Measurements from ENCODE around the gene IPCEF1. TPM values are rescaled to one million over a fixed set of nuclear protein-coding genes. Genes with fewer than 3 reads are reported as not detected.
A peak's percentile ranks its signal among the peaks of the same experiment; 100 is the strongest.
"Not testable (repeated sequence)": the region's sequence is repeated elsewhere in the genome, so short reads cannot be mapped to it uniquely, and the experiment has no call there.

IPCEF1 gene
- total RNA-seq, 2 experiments from 2014 or later = 17.3 to 18.8 TPM

DNA sequence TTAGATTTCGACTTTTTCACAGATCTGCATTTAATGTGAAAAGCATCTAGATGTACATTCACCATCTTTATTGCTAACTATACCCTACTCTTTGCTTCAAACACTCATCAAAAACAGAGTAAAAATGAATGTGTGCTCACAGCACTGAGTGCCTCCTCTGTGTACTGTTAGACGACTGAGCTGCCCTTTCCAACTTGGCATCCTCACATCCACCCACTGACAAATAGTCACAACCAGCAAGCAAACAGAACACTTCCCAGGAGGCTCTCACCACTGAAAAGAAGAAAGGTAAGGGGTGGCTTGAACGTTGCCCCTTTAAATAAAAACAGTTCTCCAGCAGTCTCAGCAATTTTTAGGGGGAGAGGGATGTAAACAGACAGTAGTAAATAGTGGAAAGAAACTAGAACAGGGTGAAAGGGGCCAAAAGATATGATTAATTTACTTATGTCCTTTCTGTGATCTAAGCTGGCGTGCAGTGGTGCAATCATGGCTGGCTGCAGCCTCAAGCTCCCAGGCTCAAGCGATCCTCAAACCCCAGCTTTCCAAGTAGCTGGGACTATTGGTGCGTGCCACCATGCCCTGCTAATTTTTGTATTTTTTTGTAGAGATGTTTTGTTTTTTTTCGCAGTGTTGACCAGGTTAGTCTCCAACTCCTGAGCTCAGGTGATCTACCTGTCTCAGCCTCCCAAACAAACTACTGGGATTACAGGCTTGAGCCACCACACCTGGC lies 48.7 kb downstream of the IPCEF1 start:
- Mint-ChIP-seq H3K27me3 (peaks cover 35% of the 10 kb centered on the region), H3K4me1 (peaks cover under 1% of the 10 kb centered on the region), H3K27ac (no peak overlapping the region), H3K36me3 (no peaks in the 10 kb centered on the region), H3K4me3 (no peak overlapping the region), H3K9me3 (ENCODE audit: low read depth) (no peaks in the 10 kb centered on the region)
- ATAC-seq = no peak
- CTCF ChIA-PET = interaction anchor here (0.6 kb wide), 1 partner anchor 368 kb away, joined by 3 read pairs; no protein-coding TSS in a partner anchor
- no peak for DNase-seq

DNA sequence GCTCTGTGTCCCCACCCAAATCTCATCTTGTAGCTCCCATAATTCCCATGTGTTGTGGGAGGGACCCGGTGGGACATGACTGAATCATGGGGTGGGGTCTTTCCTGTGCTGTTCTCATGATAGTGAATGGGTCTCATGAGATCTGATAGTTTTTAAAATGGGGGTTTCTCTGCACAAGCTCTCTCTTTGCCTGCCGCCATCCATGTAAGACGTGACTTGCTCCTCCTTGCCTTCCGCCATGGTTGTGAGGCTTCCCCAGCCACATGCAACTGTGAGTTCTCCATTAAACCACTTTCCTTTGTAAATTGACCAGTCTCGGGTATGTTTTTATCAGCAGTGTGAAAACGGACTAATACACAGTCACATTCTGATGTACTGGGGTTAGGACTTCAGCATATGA lies 49.5 kb downstream of the IPCEF1 start:
- H3K27me3 Mint-ChIP-seq = peaks cover 35% of the 10 kb centered on the region
- H3K36me3 Mint-ChIP-seq; CTCF ChIA-PET; H3K4me1 Mint-ChIP-seq; H3K4me3 Mint-ChIP-seq; H3K9me3 Mint-ChIP-seq (ENCODE audit: low read depth); ATAC-seq; H3K27ac Mint-ChIP-seq; DNase-seq: not testable (repeated sequence)

DNA sequence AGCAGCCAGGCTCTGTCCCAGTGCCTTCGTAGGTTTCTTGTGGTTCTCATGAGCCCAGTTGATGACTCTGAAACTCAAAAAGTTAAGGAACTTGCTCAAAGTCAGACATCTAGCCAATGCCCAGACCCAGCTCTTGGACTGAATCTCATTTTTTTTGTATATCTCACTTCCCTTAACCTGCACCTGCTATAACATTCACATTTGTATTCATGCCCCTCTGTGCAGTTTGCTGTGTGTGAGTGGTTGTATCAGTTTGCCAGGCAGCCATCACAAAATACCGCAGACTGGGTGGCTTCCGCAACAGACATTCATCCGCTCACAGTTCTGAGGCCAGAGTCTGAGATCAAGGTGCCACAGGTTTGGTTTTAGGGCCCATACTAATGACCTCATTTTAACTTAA lies 49.9 kb downstream of the IPCEF1 start:
- Mint-ChIP-seq H3K27me3 (peaks cover 35% of the 10 kb centered on the region), H3K36me3 (no peaks in the 10 kb centered on the region), H3K9me3 (ENCODE audit: low read depth) (no peaks in the 10 kb centered on the region), H3K4me1 (peaks cover 11% of the 10 kb centered on the region), H3K4me3 (no peak overlapping the region), H3K27ac (no peak overlapping the region)
- CTCF ChIA-PET = no interaction called here
- no peak for DNase-seq
- no peak for ATAC-seq

DNA sequence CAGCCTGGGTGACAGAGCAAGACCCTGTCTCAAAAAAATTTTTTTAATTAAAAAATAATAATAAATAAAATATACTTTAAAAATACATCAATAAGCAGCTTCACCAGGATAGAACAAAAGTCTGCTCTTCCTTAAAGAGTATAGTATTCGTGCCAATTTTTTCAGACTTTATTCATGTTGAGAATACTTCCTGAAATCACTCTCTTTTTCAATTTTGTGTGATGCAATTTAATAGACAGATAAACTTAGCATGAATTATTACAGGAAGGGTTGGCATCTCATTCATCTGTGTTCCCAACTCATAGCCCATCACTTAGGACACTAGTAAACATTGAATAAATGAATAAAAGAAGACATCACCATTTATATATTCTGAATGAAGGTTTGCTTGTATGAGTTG lies 52.4 kb downstream of the IPCEF1 start:
- DNase-seq (no peak), ATAC-seq (no peak)
- no peaks in the 10 kb centered on the region for H3K36me3 Mint-ChIP-seq
- peaks cover 17% of the 10 kb centered on the region for H3K4me1 Mint-ChIP-seq
- CTCF ChIA-PET = no interaction called here
- no peak overlapping the region for H3K27ac Mint-ChIP-seq
- no peaks in the 10 kb centered on the region for H3K9me3 Mint-ChIP-seq (ENCODE audit: low read depth)
- H3K27me3 Mint-ChIP-seq = peaks cover 39% of the 10 kb centered on the region
- H3K4me3 Mint-ChIP-seq = no peak overlapping the region

DNA sequence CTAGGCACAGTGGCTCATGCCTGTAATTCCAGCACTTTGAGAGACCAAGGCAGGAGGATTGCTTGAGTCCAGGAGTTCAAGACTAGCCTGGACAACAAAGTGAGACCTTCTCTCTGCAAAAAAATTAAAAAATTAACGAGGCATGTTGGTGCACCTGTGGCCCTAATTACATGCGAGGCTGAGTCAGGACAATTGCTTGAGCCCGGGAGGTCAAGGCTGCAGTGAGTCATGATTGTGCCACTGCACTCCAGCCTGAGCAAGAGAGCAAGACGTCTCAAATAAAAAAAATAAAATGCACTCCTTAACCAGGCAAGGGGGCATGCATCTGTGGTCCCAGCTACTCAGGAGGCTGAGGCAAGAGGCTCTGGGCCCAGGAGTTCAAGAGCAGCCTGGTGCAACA lies 53.0 kb downstream of the IPCEF1 start:
- H3K4me1 Mint-ChIP-seq = peaks cover 17% of the 10 kb centered on the region
- H3K9me3 Mint-ChIP-seq (ENCODE audit: low read depth); DNase-seq; H3K27ac Mint-ChIP-seq; ATAC-seq; H3K4me3 Mint-ChIP-seq; CTCF ChIA-PET; H3K36me3 Mint-ChIP-seq: not testable (repeated sequence)
- peaks cover 37% of the 10 kb centered on the region for H3K27me3 Mint-ChIP-seq

DNA sequence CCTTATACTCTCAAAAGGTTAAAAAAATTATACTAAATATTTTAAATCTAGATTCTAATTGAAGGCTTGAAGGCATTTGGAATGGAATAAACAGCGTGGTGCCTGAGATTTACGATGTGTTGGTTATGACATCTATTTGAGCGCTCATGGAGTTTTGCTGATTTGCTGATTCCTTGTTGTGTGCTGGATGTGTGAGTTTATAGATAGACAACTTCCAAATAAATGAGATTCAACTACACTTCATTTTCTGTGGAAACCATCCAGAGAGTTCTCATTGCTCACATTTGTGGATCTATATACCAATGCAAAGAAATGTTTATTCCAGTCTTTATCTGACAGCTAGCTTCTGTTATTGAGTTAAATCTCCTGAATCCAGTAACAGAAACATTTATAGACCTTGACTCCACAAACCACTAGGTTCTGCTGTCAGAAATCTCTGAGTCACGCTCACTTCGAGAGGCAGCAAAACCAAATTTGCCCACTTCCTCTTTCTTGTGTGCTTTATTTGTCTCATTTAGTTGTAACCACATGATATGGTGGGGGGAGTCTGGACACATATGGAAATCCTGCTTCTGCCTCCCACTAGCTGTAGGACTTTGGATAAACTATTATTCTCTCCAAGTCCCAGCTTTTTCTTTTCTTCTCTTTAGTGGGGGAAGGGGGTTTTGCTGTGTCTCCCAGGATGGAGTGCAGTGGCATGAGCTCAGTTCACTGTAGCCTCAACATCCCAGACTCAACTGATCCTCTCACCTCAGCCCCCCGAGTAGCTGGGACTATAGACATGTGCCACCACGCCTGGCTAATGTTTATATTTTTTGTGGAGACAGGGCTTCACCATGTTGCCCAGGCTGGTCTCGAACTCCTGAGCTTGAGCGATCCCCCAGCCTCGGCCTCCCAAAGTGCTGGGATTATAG lies 54.5 kb downstream of the IPCEF1 start:
- DNase-seq (peak; percentile 70), ATAC-seq (peak; percentile 90)
- CTCF ChIA-PET = interaction anchor here (0.5 to 1.2 kb wide), 2 partner anchors 145 to 568 kb away, joined by 3 to 4 read pairs; no protein-coding TSS in a partner anchor
- no peak overlapping the region for H3K4me3 Mint-ChIP-seq
- no peaks in the 10 kb centered on the region for H3K9me3 Mint-ChIP-seq (ENCODE audit: low read depth)
- peaks cover 30% of the 10 kb centered on the region for H3K4me1 Mint-ChIP-seq
- no peaks in the 10 kb centered on the region for H3K36me3 Mint-ChIP-seq
- peaks cover 28% of the 10 kb centered on the region for H3K27me3 Mint-ChIP-seq
- H3K27ac Mint-ChIP-seq = peak overlapping the region; percentile 15

DNA sequence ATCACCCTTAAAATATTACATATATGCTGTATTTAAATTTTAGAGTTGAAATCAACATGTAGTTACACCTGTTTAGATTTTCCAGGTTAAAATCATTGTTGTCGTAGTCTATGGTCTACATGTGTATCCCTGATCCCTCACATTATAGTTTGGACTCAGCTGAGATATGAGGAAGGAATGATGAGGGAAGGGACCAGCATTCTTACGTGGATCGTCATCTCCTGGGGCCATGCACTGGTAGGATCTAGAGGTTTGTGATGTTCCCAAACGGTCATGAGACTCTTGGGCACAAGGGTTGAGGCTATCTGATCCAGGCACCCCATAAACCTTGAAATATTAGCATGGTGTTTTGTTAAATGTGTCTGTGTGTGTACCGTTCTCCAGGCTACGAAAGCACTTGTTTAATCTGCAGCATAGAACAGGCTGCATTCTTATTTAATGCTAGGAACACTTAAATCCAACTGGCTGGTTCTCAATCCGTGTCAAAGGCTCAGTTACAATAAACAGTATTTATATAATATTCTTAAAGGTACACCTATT lies 55.4 kb downstream of the IPCEF1 start:
- CTCF ChIA-PET = interaction anchor here (1.3 kb wide), 1 partner anchor 143 kb away, joined by 3 read pairs; no protein-coding TSS in a partner anchor

DNA sequence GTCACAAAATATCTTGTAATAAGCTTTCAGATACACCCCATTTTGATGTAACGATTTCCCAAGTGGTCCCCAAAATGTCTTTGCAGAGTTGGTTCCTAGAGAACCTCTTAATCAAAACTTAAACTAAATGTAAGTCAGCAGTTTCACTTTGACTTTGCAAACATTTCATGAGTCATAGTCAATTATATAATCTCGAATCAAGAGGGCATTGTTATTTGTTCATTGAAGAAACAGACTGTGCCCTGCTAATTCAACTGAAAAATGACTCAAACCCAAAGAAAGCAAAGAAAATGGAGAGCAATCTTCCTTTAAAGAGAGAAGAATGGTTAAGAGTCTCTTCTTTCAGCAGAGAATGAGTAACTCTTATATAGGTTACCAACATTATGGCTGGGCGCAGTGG lies 58.3 kb downstream of the IPCEF1 start:
- peak overlapping the region; percentile 4 for H3K27ac Mint-ChIP-seq
- no peak overlapping the region for H3K4me3 Mint-ChIP-seq
- no peaks in the 10 kb centered on the region for H3K36me3 Mint-ChIP-seq
- ATAC-seq = no peak
- no peaks in the 10 kb centered on the region for H3K9me3 Mint-ChIP-seq (ENCODE audit: low read depth)
- H3K4me1 Mint-ChIP-seq = peaks cover 30% of the 10 kb centered on the region
- H3K27me3 Mint-ChIP-seq = peaks cover 24% of the 10 kb centered on the region
- DNase-seq = no peak
- CTCF ChIA-PET = interaction anchor here (0.7 kb wide), 1 partner anchor 21 kb away, joined by 3 read pairs; no protein-coding TSS in a partner anchor

More for the DNA sequence above, 55.4 kb downstream of the IPCEF1 start:
- DNase-seq (no peak), ATAC-seq (no peak)
- H3K4me1 Mint-ChIP-seq = peaks cover 30% of the 10 kb centered on the region
- no peak overlapping the region for H3K27ac Mint-ChIP-seq
- H3K27me3 Mint-ChIP-seq = peaks cover 30% of the 10 kb centered on the region
- no peaks in the 10 kb centered on the region for H3K36me3 Mint-ChIP-seq
- no peaks in the 10 kb centered on the region for H3K9me3 Mint-ChIP-seq (ENCODE audit: low read depth)
- H3K4me3 Mint-ChIP-seq = no peak overlapping the region

DNA sequence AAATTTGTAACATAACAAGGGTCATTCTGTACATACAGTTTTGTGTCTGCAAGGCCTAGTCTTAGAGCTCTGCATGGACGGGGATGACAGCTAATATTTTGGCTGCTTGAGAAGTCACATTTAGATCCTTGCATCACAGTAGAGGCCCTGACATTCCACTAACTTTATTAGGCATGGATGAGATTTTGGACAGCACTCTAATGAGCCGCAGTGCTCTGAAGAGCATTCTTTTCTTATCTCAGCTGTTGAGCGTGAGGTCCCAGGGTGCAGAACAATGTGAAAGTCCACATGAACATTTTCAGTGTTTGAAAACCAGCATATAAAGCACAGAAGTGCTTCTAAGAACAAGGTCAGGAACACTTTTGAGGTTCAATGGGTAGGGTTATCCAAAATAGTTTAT lies 58.9 kb downstream of the IPCEF1 start:
- no peak overlapping the region for H3K4me3 Mint-ChIP-seq
- DNase-seq = no peak
- H3K36me3 Mint-ChIP-seq = no peaks in the 10 kb centered on the region
- peak overlapping the region; percentile 6 for H3K27ac Mint-ChIP-seq
- H3K9me3 Mint-ChIP-seq (ENCODE audit: low read depth) = no peaks in the 10 kb centered on the region
- peaks cover 24% of the 10 kb centered on the region for H3K27me3 Mint-ChIP-seq
- ATAC-seq = no peak
- CTCF ChIA-PET = interaction anchor here (0.7 kb wide), 1 partner anchor 20 kb away, joined by 3 read pairs; no protein-coding TSS in a partner anchor
- H3K4me1 Mint-ChIP-seq = peaks cover 29% of the 10 kb centered on the region

DNA sequence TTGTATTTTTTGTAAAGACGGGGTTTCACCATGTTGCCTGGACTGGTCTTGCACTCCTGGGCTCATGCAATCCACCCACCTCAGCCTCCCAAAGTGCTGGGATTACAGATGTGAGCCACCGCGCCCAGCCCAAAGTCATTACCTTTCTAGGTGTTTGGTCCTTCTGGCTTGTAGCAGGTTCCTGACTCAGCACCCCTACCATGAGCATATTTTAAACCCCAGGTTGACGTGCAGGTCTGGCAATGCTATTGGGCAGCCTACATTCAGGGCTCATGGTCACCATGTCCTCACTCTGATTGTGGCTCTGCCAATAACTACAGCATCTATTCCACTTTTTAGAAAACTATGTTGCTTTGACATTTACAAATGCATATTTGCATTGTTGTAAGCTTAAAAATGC lies 59.4 kb downstream of the IPCEF1 start:
- Mint-ChIP-seq H3K4me3 (no peak overlapping the region), H3K9me3 (ENCODE audit: low read depth) (no peaks in the 10 kb centered on the region), H3K4me1 (peaks cover 25% of the 10 kb centered on the region), H3K36me3 (no peaks in the 10 kb centered on the region), H3K27ac (no peak overlapping the region), H3K27me3 (peaks cover 24% of the 10 kb centered on the region)
- CTCF ChIA-PET = no interaction called here
- ATAC-seq = no peak
- DNase-seq = no peak

DNA sequence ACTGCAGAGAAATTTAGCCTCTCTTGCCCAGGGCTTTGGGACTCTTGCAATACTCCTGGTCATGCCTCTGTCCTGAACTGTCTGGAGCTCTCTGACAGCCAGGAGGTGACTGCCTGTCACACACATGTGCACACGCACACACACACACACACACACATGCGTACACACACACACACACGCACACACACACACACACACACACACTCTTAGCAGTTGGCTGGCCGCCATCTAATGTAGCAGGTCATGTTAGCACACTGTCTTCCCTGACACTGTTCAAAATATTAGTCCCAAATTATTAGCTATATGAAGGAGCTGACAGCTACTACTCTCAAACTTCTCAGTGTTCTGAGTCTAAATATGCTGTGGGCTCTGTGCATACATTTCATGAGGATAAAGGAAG lies 60.9 kb downstream of the IPCEF1 start:
- peaks cover 13% of the 10 kb centered on the region for H3K4me1 Mint-ChIP-seq
- H3K36me3 Mint-ChIP-seq = no peaks in the 10 kb centered on the region
- no peak for ATAC-seq
- DNase-seq = no peak
- CTCF ChIA-PET = no interaction called here
- H3K9me3 Mint-ChIP-seq (ENCODE audit: low read depth) = no peaks in the 10 kb centered on the region
- H3K27ac Mint-ChIP-seq = no peak overlapping the region
- peaks cover 20% of the 10 kb centered on the region for H3K27me3 Mint-ChIP-seq
- no peak overlapping the region for H3K4me3 Mint-ChIP-seq

DNA sequence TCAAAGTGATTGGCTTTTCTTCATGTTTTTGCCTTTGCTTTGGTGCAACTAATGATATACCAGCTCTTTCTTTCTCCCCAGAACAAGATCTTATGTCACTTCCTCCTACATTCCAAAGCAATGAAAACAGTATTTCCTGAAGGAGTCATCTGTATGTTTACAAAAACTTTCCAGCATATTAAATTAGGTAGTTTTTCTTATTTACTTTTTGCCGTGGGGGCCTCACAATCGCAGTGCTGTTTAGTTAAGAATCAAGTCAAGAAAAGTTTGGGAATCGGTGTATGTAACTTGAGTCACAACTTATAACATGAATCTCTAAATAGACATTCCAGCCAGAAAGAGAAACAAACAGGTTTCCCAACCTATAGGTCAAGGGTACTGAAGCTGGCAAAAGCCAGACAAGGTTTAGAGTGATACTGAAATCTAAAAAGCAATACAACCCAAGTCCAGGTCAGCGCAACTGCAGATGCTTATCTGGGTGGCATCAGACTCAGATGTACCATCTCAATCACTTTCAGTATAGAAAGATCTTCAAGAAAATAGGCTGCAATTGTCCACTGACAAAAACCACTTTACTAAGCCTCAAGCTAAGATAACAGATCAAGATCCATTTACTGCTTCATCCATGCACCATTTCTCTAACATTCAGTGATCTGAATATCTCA lies 63.6 kb downstream of the IPCEF1 start:
- H3K9me3 Mint-ChIP-seq (ENCODE audit: low read depth) = no peaks in the 10 kb centered on the region
- peaks cover 5% of the 10 kb centered on the region for H3K27me3 Mint-ChIP-seq
- no peaks in the 10 kb centered on the region for H3K36me3 Mint-ChIP-seq
- DNase-seq (no peak), ATAC-seq (no peak)
- H3K27ac Mint-ChIP-seq = no peak overlapping the region
- H3K4me3 Mint-ChIP-seq = no peak overlapping the region
- peaks cover 9% of the 10 kb centered on the region for H3K4me1 Mint-ChIP-seq
- CTCF ChIA-PET = no interaction called here

DNA sequence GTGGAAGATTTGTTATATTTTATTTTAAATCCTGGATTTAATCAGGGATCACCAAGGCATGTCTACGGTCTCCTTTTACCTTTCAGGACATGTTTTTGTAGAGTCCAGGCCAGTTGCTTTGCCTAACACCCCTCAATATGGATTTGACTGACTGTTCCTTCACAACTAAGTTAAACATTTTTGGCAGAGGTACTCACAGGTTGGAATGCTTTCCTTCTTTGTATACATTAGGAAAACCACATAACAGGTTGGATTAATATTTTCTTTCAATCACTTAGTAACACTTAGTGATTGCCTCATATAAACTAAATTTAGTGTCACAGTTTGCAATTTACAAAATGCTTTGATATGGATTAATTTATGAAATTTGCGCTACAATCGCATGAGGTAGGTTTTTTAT lies 64.5 kb downstream of the IPCEF1 start:
- Mint-ChIP-seq H3K4me1 (no peaks in the 10 kb centered on the region), H3K27me3 (peaks cover 5% of the 10 kb centered on the region), H3K36me3 (no peaks in the 10 kb centered on the region), H3K27ac (no peak overlapping the region), H3K9me3 (ENCODE audit: low read depth) (no peaks in the 10 kb centered on the region), H3K4me3 (no peak overlapping the region)
- ATAC-seq (no peak), DNase-seq (no peak)
- CTCF ChIA-PET = no interaction called here
